MCF 10A (cell line): Measurements from ENCODE around the gene POLR3GL. TPM values are rescaled to one million over a fixed set of nuclear protein-coding genes. Genes with fewer than 3 reads are reported as not detected.

Experiments
- BruUV-seq: library from RNA; stranded (reverse); fragments of 400-500 nt; replicated peaks from 2 replicates; lab custom pipeline; 2021; lab: Mats Ljungman, UMichigan
- CTCF ChIA-PET: fragments of 300-600 bp; sonication (Branson Sonifier 250); formaldehyde crosslinking; extraction: SDS; loops from one replicate; lab custom pipeline; 2021; ENCODE audit warnings: antibody characterized with exemption, inconsistent platforms; lab: Yijun Ruan, JAX
- POLR2A ChIA-PET: fragments of 300-600, 350-650 bp; sonication (Branson Sonifier 250); formaldehyde crosslinking; extraction: SDS; loops from one replicate; lab custom pipeline; 2020; ENCODE audit warnings: antibody characterized with exemption, inconsistent platforms; lab: Yijun Ruan, JAX
- DNase-seq: peaks from one replicate; pipeline ENCODE4 v3.0.0-alpha.2; 2018; ENCODE audit not compliant: unreplicated experiment
- H3K27ac Mint-ChIP-seq: one replicate; pipeline ENCODE4 v1.8.0; 2022; ENCODE audit warnings: mild to moderate bottlenecking, low read depth, mixed read lengths; ENCODE audit not compliant: unreplicated experiment
- H3K27me3 Mint-ChIP-seq: one replicate; pipeline ENCODE4 v1.8.0; 2022; ENCODE audit warnings: mixed read lengths; ENCODE audit not compliant: insufficient read depth, unreplicated experiment
- H3K36me3 Mint-ChIP-seq: one replicate; pipeline ENCODE4 v1.8.0; 2022; ENCODE audit warnings: mild to moderate bottlenecking, moderate library complexity, mixed read lengths; ENCODE audit not compliant: insufficient read depth, unreplicated experiment
- H3K4me1 Mint-ChIP-seq: one replicate; pipeline ENCODE4 v1.8.0; 2022; ENCODE audit warnings: mixed read lengths; ENCODE audit not compliant: insufficient read depth, unreplicated experiment
- H3K4me3 Mint-ChIP-seq: one replicate; pipeline ENCODE4 v1.8.0; 2022; ENCODE audit warnings: mild to moderate bottlenecking, moderate library complexity, mixed read lengths; ENCODE audit not compliant: unreplicated experiment
- H3K9me3 Mint-ChIP-seq: one replicate; pipeline ENCODE4 v1.8.0; 2022; ENCODE audit warnings: mixed read lengths; ENCODE audit not compliant: unreplicated experiment
- intact Hi-C: fragments of 100-400 bp; cut with micrococcal nuclease; formaldehyde crosslinking; loops from 2 replicates; pipeline ENCODE4 v1.14.1; 2022
- total RNA-seq: library from RNA; stranded (reverse); gene quantifications from 2 replicates; pipeline ENCODE4 v1.2.3, GENCODE V29; 2022
- TF ChIP-seq, protein P1 (sequence below): fragments of 200-600 bp; IDR thresholded peaks from one replicate; pipeline ENCODE4 v1.8.0; 2022; ENCODE audit warnings: antibody characterized with exemption, mild to moderate bottlenecking; ENCODE audit not compliant: unreplicated experiment

The POLR3GL gene
- total RNA-seq, 1 experiment from 2014 or later = 17.6 TPM

GRCh38 chr1:145993618-145994390 lies 29.3 kb downstream of the POLR3GL start:
- BruUV-seq = no TSS peak
- H3K27ac Mint-ChIP-seq = peak overlapping the region; percentile 95
- peak overlapping the region; percentile 89 for H3K4me3 Mint-ChIP-seq
- H3K27me3 Mint-ChIP-seq = no peaks in the 10 kb centered on the region
- POLR2A ChIA-PET = interaction anchor here (0.8 to 28.8 kb wide), 11 partner anchors 7 to 135 kb away, joined by 3 to 1309 read pairs (median 30); partner anchors contain the start of genes ANKRD34A, LIX1L, PEX11B and PIAS3
- no peak for DNase-seq
- peaks cover 34% of the 10 kb centered on the region for H3K4me1 Mint-ChIP-seq
- peaks cover 72% of the 10 kb centered on the region for H3K36me3 Mint-ChIP-seq
- TF ChIP-seq, protein P1, sequence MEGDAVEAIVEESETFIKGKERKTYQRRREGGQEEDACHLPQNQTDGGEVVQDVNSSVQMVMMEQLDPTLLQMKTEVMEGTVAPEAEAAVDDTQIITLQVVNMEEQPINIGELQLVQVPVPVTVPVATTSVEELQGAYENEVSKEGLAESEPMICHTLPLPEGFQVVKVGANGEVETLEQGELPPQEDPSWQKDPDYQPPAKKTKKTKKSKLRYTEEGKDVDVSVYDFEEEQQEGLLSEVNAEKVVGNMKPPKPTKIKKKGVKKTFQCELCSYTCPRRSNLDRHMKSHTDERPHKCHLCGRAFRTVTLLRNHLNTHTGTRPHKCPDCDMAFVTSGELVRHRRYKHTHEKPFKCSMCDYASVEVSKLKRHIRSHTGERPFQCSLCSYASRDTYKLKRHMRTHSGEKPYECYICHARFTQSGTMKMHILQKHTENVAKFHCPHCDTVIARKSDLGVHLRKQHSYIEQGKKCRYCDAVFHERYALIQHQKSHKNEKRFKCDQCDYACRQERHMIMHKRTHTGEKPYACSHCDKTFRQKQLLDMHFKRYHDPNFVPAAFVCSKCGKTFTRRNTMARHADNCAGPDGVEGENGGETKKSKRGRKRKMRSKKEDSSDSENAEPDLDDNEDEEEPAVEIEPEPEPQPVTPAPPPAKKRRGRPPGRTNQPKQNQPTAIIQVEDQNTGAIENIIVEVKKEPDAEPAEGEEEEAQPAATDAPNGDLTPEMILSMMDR = no peak
- intact Hi-C loops = no loop called here
- CTCF ChIA-PET = interaction anchor here (0.7 to 24.2 kb wide), 8 partner anchors 15 to 113 kb away, joined by 3 to 773 read pairs (median 4); partner anchors contain the start of genes ANKRD34A, HJV and POLR3GL
- no peaks in the 10 kb centered on the region for H3K9me3 Mint-ChIP-seq

DNA sequence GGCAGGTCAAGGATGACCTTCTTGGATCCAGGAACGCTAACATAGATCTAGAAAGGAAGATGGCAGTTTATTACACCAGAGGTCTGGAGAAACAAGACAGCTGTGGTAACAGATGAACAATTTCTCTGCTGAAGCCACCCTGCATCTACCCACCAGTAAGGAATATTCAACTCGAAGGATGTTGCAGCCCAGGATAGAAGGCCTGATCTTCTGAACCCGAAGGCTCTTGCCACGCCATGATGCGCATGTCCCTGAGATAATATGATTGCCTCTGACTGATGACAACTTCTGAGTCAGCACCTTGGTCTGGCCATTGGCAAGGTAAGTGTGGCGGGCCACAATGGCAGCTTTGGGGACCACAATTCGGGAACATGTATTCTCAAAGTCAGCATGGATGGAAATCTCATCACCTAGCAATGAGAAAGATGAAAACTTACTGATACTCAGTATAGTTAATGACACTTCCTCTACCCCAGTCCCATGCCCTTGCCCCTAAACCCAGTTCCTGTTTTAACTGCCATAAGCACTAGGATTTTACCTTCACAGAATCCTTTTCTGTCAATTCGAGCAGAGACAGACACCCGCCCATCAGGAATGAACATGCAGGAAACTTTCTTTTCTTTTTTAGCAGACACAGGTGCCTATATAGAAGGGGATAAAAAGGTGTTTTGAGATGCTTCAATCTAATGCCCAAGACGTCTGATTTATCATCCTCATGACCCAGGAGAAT lies 30.1 kb downstream of the POLR3GL start:
- ChIA-PET POLR2A (interaction anchor here (1.1 to 28.8 kb wide), 14 partner anchors 6 to 149 kb away, joined by 6 to 1309 read pairs (median 34); partner anchors contain the start of genes ANKRD34A, LIX1L, NUDT17 and PEX11B), CTCF (interaction anchor here (0.7 to 24.2 kb wide), 6 partner anchors 16 to 114 kb away, joined by 3 to 773 read pairs (median 4); partner anchors contain the start of gene HJV)
- Mint-ChIP-seq H3K27me3 (no peaks in the 10 kb centered on the region), H3K9me3 (no peaks in the 10 kb centered on the region), H3K36me3 (peaks cover 71% of the 10 kb centered on the region), H3K4me1 (peaks cover 41% of the 10 kb centered on the region), H3K27ac (peak overlapping the region; percentile 95), H3K4me3 (peak overlapping the region; percentile 89)
- no peak for DNase-seq
- TF ChIP-seq, protein P1 = no peak
- TSS peak; percentile 29 for BruUV-seq
- intact Hi-C loops = no loop called here

DNA sequence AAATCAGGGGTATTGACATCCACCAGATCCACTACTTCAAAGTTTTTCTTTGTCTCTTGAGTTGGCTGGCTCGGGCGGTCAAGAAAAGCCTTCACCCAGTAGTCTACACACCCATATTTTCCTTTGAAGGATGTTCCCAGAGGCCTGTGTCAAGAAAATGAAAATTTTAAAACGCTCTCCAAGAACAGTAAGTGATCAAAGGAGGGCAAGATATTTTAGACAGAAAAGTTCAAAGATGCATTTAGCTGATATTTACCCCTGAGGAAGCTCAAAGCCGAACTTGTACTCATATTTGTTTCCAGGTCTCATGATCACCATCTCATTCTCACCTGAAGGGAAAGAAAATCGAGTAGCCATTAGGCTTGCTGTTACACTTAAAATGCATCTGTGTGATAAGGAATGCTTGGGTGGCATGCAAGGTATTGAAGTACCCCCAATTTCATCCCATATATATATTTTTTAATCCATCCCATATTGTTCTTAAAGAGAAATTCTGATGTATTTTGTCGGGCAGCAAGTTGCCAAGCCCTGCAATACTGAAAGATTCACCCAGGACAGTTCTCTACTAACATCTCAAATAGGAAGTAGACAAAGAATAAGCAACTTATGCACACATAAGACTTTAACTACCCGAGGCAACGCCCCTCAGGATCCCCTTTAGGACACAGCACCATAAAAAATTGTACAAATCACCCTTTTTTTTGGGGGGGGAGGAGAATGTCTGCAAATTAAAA lies 30.8 kb downstream of the POLR3GL start:
- peaks cover 64% of the 10 kb centered on the region for H3K36me3 Mint-ChIP-seq
- CTCF ChIA-PET = interaction anchor here (0.7 to 24.2 kb wide), 3 partner anchors 17 to 28 kb away, joined by 3 to 773 read pairs (median 139); partner anchors contain the start of gene HJV
- no TSS peak for BruUV-seq
- POLR2A ChIA-PET = interaction anchor here (1.2 to 28.8 kb wide), 14 partner anchors 6 to 171 kb away, joined by 3 to 1309 read pairs (median 33); partner anchors contain the start of genes ANKRD34A, LIX1L, NUDT17 and PEX11B
- peaks cover 48% of the 10 kb centered on the region for H3K4me1 Mint-ChIP-seq
- peak overlapping the region; percentile 89 for H3K4me3 Mint-ChIP-seq
- intact Hi-C loops = no loop called here
- H3K27ac Mint-ChIP-seq = peak overlapping the region; percentile 95
- DNase-seq = no peak
- TF ChIP-seq, protein P1 = no peak
- no peaks in the 10 kb centered on the region for H3K27me3 Mint-ChIP-seq
- no peaks in the 10 kb centered on the region for H3K9me3 Mint-ChIP-seq
